Neural cell (in vitro differentiated cells): ENCODE measurements around the gene ZBTB21. TPM values are rescaled to one million over a fixed set of nuclear protein-coding genes. Genes with fewer than 3 reads are reported as not detected.

Experiments
- H2AFZ ChIP-seq: fragments of 200-600, 300-800 bp; sonication (generic), shearing (Covaris generic); 2 replicates; pipeline ENCODE4 v1.6.0; 2014; ENCODE audit warnings: low read depth, mild to moderate bottlenecking, antibody characterized with exemption, low read length, moderate library complexity
- H3F3A ChIP-seq: fragments of 200-600 bp; shearing (Covaris generic); 2 replicates; pipeline ENCODE4 v1.6.1; 2016; ENCODE audit warnings: mild to moderate bottlenecking, moderate library complexity, mixed read lengths, antibody characterized with exemption, low read length; ENCODE audit not compliant: insufficient read depth, poor library complexity, severe bottlenecking
- H3K27ac ChIP-seq: fragments of 200-600, 300-800 bp; sonication (generic), shearing (Covaris generic); 2 replicates; pipeline ENCODE4 v1.5.1; 2014; ENCODE audit warnings: mild to moderate bottlenecking, low read length, moderate library complexity
- H3K27me3 ChIP-seq: fragments of 300-800, 200-600 bp; sonication (generic), shearing (Covaris generic); 2 replicates; pipeline ENCODE4 v1.6.0; 2014; ENCODE audit warnings: mild to moderate bottlenecking, low read depth, low read length, moderate library complexity; ENCODE audit not compliant: insufficient read depth
- H3K36me3 ChIP-seq: fragments of 300-800, 200-600 bp; sonication (generic), shearing (Covaris generic); 2 replicates; pipeline ENCODE4 v1.5.1; 2014; ENCODE audit warnings: mild to moderate bottlenecking, antibody characterized with exemption, low read length, moderate library complexity; ENCODE audit not compliant: insufficient read depth
- H3K4me2 ChIP-seq: fragments of 300-800, 200-600 bp; sonication (generic), shearing (Covaris generic); 2 replicates; pipeline ENCODE4 v1.6.0; 2014; ENCODE audit warnings: mild to moderate bottlenecking, low read length
- H3K4me3 ChIP-seq: fragments of 300-800, 200-600 bp; sonication (generic), shearing (Covaris generic); 2 replicates; pipeline ENCODE4 v1.5.1; 2014; ENCODE audit warnings: mild to moderate bottlenecking, low read length, moderate library complexity
- H3K79me2 ChIP-seq: fragments of 200-600 bp; shearing (Covaris generic); replicated peaks from 2 replicates; pipeline ENCODE4 v1.6.0; 2014; ENCODE audit warnings: mild to moderate bottlenecking, low read length, moderate library complexity; ENCODE audit not compliant: insufficient read depth
- H3K9ac ChIP-seq: fragments of 300-800, 200-600 bp; sonication (generic), shearing (Covaris generic); 2 replicates; pipeline ENCODE4 v1.6.1; 2016; ENCODE audit warnings: mild to moderate bottlenecking, low read length, mixed read lengths
- H3K9me2 ChIP-seq: fragments of 200-600 bp; shearing (Covaris generic); 2 replicates; pipeline ENCODE4 v1.6.1; 2016; ENCODE audit warnings: mild to moderate bottlenecking, low read length, mixed read lengths; ENCODE audit not compliant: insufficient read depth
- H3K9me3 ChIP-seq: fragments of 200-600, 300-800 bp; sonication (generic), shearing (Covaris generic); 2 replicates; pipeline ENCODE4 v1.6.1; 2016; ENCODE audit warnings: mild to moderate bottlenecking, mixed run types, low read length, moderate library complexity, mixed read lengths
- H4K20me1 ChIP-seq: fragments of 200-600 bp; shearing (Covaris generic); 2 replicates; pipeline ENCODE4 v1.6.1; 2016; ENCODE audit warnings: mild to moderate bottlenecking, mixed run types; ENCODE audit not compliant: insufficient read depth
- CTCF ChIP-seq: fragments of 450-650 bp; IDR thresholded peaks from 2 replicates; pipeline ENCODE4 v1.5.1; 2014; ENCODE audit warnings: antibody characterized with exemption, mild to moderate bottlenecking, moderate library complexity; ENCODE audit not compliant: poor library complexity, severe bottlenecking
- EP300 ChIP-seq: fragments of 450-650 bp; conservative IDR thresholded peaks from 2 replicates; pipeline ENCODE4 v1.6.1; 2014; ENCODE audit warnings: antibody characterized with exemption, mild to moderate bottlenecking, moderate library complexity; ENCODE audit not compliant: poor library complexity, severe bottlenecking
- EZH2 ChIP-seq: fragments of 200-600, 300-800 bp; shearing (Covaris generic), sonication (generic); IDR thresholded peaks from 2 replicates; pipeline ENCODE4 v1.6.1; 2014; ENCODE audit warnings: antibody characterized with exemption, low read length, borderline replicate concordance, mild to moderate bottlenecking; ENCODE audit not compliant: insufficient read depth, poor library complexity, severe bottlenecking
- MXI1 ChIP-seq: fragments of 450-650 bp; conservative IDR thresholded peaks from 2 replicates; pipeline ENCODE4 v1.6.1; 2014; ENCODE audit warnings: antibody characterized with exemption, mild to moderate bottlenecking; ENCODE audit not compliant: poor library complexity, severe bottlenecking
- POLR2AphosphoS5 ChIP-seq: IDR thresholded peaks from 2 replicates; pipeline ENCODE4 v1.6.1; 2012
- RAD21 ChIP-seq: fragments of 450-650 bp; conservative IDR thresholded peaks from 2 replicates; pipeline ENCODE4 v1.6.1; 2014; ENCODE audit warnings: antibody characterized with exemption, mild to moderate bottlenecking, moderate library complexity
- REST ChIP-seq: IDR thresholded peaks from 2 replicates; pipeline ENCODE4 v1.6.1; 2012; ENCODE audit warnings: borderline replicate concordance
- SMC3 ChIP-seq: fragments of 450-650 bp; conservative IDR thresholded peaks from 2 replicates; pipeline ENCODE4 v1.6.1; 2014; ENCODE audit warnings: antibody characterized with exemption, mild to moderate bottlenecking, moderate library complexity; ENCODE audit not compliant: poor library complexity
- TAF1 ChIP-seq: IDR thresholded peaks from 2 replicates; pipeline ENCODE4 v1.6.1; 2012; ENCODE audit warnings: low read depth
- polyA plus RNA-seq: library from polyadenylated mRNA; depleted of rRNA; stranded (reverse); fragments of >200 nt; gene quantifications from 2 replicates; pipeline ENCODE4 v1.2.3, GENCODE V29; 2014

ZBTB21 gene
- polyA plus RNA-seq, 1 donor from 2014 or later, result 8.0 TPM

- TF ChIP-seq POLR2AphosphoS5, result no peak
- no peak for TF ChIP-seq TAF1
- no peak for TF ChIP-seq RAD21
- no peak for TF ChIP-seq CTCF
- no peak for TF ChIP-seq EZH2
- no peak for TF ChIP-seq REST
- TF ChIP-seq MXI1, result no peak
- TF ChIP-seq EP300, result no peak
- TF ChIP-seq SMC3, result no peak
Measured at GRCh38 chr21:41970106-41970391, 40.1 kb downstream of the ZBTB21 start.

GRCh38 chr21:41967708-41968107, 42.5 kb downstream of the ZBTB21 start:
- H3K36me3 ChIP-seq, result no peaks in the 10 kb centered on the region
- H2AFZ ChIP-seq, result no peak overlapping the region
- TF ChIP-seq REST, result no peak
- TF ChIP-seq EP300, result no peak
- no peak for TF ChIP-seq MXI1
- no peak for TF ChIP-seq CTCF
- no peak for TF ChIP-seq POLR2AphosphoS5
- TF ChIP-seq TAF1, result no peak
- TF ChIP-seq SMC3, result no peak
- TF ChIP-seq EZH2, result no peak
- no peak for TF ChIP-seq RAD21
- H4K20me1 ChIP-seq, result no peaks in the 10 kb centered on the region
- H3K79me2 ChIP-seq, result no peaks in the 10 kb centered on the region
- H3K9me3 ChIP-seq, result no peaks in the 10 kb centered on the region
- no peak overlapping the region for H3K9ac ChIP-seq
- H3K9me2 ChIP-seq, result no peaks in the 10 kb centered on the region
- H3K27ac ChIP-seq, result no peak overlapping the region
- no peaks in the 10 kb centered on the region for H3K27me3 ChIP-seq
- no peak overlapping the region for H3K4me3 ChIP-seq
- H3F3A ChIP-seq, result no peaks in the 10 kb centered on the region
- no peak overlapping the region for H3K4me2 ChIP-seq

More at GRCh38 chr21:41970106-41970391, 40.1 kb downstream of the ZBTB21 start:
- peaks cover 3% of the 10 kb centered on the region for H3K9me3 ChIP-seq
- H4K20me1 ChIP-seq, result no peaks in the 10 kb centered on the region
- no peaks in the 10 kb centered on the region for H3K36me3 ChIP-seq
- no peaks in the 10 kb centered on the region for H3K79me2 ChIP-seq
- no peaks in the 10 kb centered on the region for H3F3A ChIP-seq
- H3K4me2 ChIP-seq, result no peak overlapping the region
- no peak overlapping the region for H3K27ac ChIP-seq
- no peaks in the 10 kb centered on the region for H3K27me3 ChIP-seq
- H2AFZ ChIP-seq, result no peak overlapping the region
- no peak overlapping the region for H3K9ac ChIP-seq
- no peak overlapping the region for H3K4me3 ChIP-seq
- no peaks in the 10 kb centered on the region for H3K9me2 ChIP-seq
